GM19455 (cell line): ENCODE measurements around the gene KYAT1.
A peak's percentile ranks its signal among the peaks of the same experiment; 100 is the strongest.
"Not testable (repeated sequence)": the region's sequence is repeated elsewhere in the genome, so short reads cannot be mapped to it uniquely, and the experiment has no call there.

Experiments used
- ATAC-seq: cut with Tn5 transposase; IDR thresholded peaks from one replicate; pipeline ENCODE4 v1.9.1; 2021; ENCODE audit not compliant: unreplicated experiment

KYAT1 gene

GRCh38 chr9:128843171-128843570, 38.6 kb downstream of the KYAT1 start:
- not testable (repeated sequence) for ATAC-seq

GRCh38 chr9:128841694-128842492, 39.9 kb downstream of the KYAT1 start:
- ATAC-seq: no peak

- no peak for ATAC-seq
Measured at GRCh38 chr9:128840524-128840923, 41.2 kb downstream of the KYAT1 start.

- no peak for ATAC-seq
Measured at GRCh38 chr9:128838338-128838737, 43.4 kb downstream of the KYAT1 start.

- no peak for ATAC-seq
Measured at GRCh38 chr9:128836509-128837145, 45.1 kb downstream of the KYAT1 start.

GRCh38 chr9:128835246-128836210, 46.2 kb downstream of the KYAT1 start:
- ATAC-seq: no peak

- no peak for ATAC-seq
Measured at GRCh38 chr9:128833696-128834095, 48.1 kb downstream of the KYAT1 start.

- ATAC-seq: peak; percentile 97
Measured at GRCh38 chr9:128829477-128830251, 52.1 kb downstream of the KYAT1 start, which contains the start of gene SPOUT1. Gene SPOUT1 (minus strand): TSS chr9:128829794. CDS start chr9:128829780, 14 bp downstream.

- peak; percentile 19 for ATAC-seq
Measured at GRCh38 chr9:128828719-128829452, 52.9 kb downstream of the KYAT1 start.

- ATAC-seq: no peak
Measured at GRCh38 chr9:128828267-128828666, 53.5 kb downstream of the KYAT1 start.

- ATAC-seq: no peak
Measured at GRCh38 chr9:128825923-128826700, 55.6 kb downstream of the KYAT1 start.

- no peak for ATAC-seq
Measured at GRCh38 chr9:128824911-128825310, 56.8 kb downstream of the KYAT1 start.

- ATAC-seq: no peak
Measured at GRCh38 chr9:128823903-128824406, 57.8 kb downstream of the KYAT1 start.

- ATAC-seq: no peak
Measured at GRCh38 chr9:128823362-128823902, 58.3 kb downstream of the KYAT1 start.

GRCh38 chr9:128822407-128823042, 59.2 kb downstream of the KYAT1 start:
- ATAC-seq: no peak

- ATAC-seq: no peak
Measured at GRCh38 chr9:128821584-128822406, 60.0 kb downstream of the KYAT1 start.
